Tibial nerve (tissue), 4 donors: ENCODE data around the gene CHIC2. TPM values are rescaled to one million over a fixed set of nuclear protein-coding genes. Genes with fewer than 3 reads are reported as not detected.
"Not testable (repeated sequence)": the region's sequence is repeated elsewhere in the genome, so short reads cannot be mapped to it uniquely, and the experiment has no call there.

ENCODE experiments used
- DNase-seq, 2 donors: peaks; one replicate each; pipeline ENCODE4 v3.0.0-alpha.2; 2019; ENCODE audit warnings: low spot score in 2 of 2
- H3K27ac ChIP-seq, 4 donors: fragments of 200-600 bp; sonication (generic) in 3 of 4; one replicate each; pipeline ENCODE4 v1.5.1; 2017 to 2019; ENCODE audit warnings: mild to moderate bottlenecking in 1 of 4
- H3K27me3 ChIP-seq, 2 donors: fragments of 200-600 bp; sonication (generic) in 1 of 2; one replicate each; pipeline versions ENCODE4 v1.5.1 to v1.6.0; 2017 to 2019
- H3K36me3 ChIP-seq, 3 donors: fragments of 200-600 bp; sonication (generic); one replicate each; pipeline ENCODE4 v1.5.1; 2018 to 2019
- H3K4me1 ChIP-seq, 4 donors: fragments of 200-600 bp; sonication (generic) in 3 of 4; one replicate each; pipeline ENCODE4 v1.5.1; 2017 to 2019
- H3K4me3 ChIP-seq, 4 donors: fragments of 200-600 bp; sonication (generic) in 3 of 4; one replicate each; pipeline ENCODE4 v1.5.1; 2017 to 2019; ENCODE audit warnings: mild to moderate bottlenecking in 1 of 4, moderate library complexity in 1 of 4
- H3K9me3 ChIP-seq, 4 donors: fragments of 200-600 bp; sonication (generic) in 3 of 4; one replicate each; pipeline ENCODE4 v1.5.1; 2017 to 2019
- CTCF ChIP-seq, 5 experiments: fragments of 200-600 bp in 3 of 5; fragments of 450-650 bp in 2 of 5; sonication (generic) in 3 of 5; IDR thresholded peaks; one replicate each; pipeline ENCODE4 v1.5.1; 2016 to 2019; ENCODE audit warnings: antibody characterized with exemption in 5 of 5, mild to moderate bottlenecking in 3 of 5, moderate library complexity in 2 of 5
- EP300 ChIP-seq, 2 donors: sonication (generic); formaldehyde crosslinking; IDR thresholded peaks; one replicate each; pipeline ENCODE4 v1.6.1; 2017; ENCODE audit warnings: antibody characterized with exemption in 2 of 2, mild to moderate bottlenecking in 1 of 2
- POLR2A ChIP-seq, 2 donors: fragments of 450-650 bp; IDR thresholded peaks; one replicate each; pipeline ENCODE4 v1.6.1; 2017; ENCODE audit warnings: antibody characterized with exemption in 2 of 2, mild to moderate bottlenecking in 2 of 2, moderate library complexity in 2 of 2
- WGBS, 2 donors: methylation state at CpG; one replicate each; pipeline ENCODE4 v1.1.5; 2018; 5-methylcytosine and 5-hydroxymethylcytosine counted together
- total RNA-seq, 4 donors: library from RNA; depleted of rRNA; stranded (reverse); fragments of >200 nt; gene quantifications; one replicate each; pipeline ENCODE4 v1.1.0, GENCODE V29; 2016

Gene CHIC2
- 10 to 100 TPM; 51.1 to 84.6 (median 60.6) TPM for total RNA-seq

GRCh38 chr4:54064317-54065111 lies at the start of gene CHIC2:
Gene CHIC2, minus strand, starts transcription at chr4:54064605. Its CDS starts 305 bp downstream, at chr4:54064300.
- H3K27me3 ChIP-seq = no peaks in the 10 kb centered on the region
- 0% methylated on average over 53 to 72 of the region's 87 CpGs for WGBS, 2 donors
- DNase-seq = peak; percentile 90
- TF ChIP-seq EP300 (IDR thresholded peaks at IDR 0.05) = peak; percentile 31 to 97
- peak; percentile 87 to 95 for TF ChIP-seq POLR2A (IDR thresholded peaks at IDR 0.05)
- peak in 1 of 5 experiments; percentile 20 for TF ChIP-seq CTCF (IDR thresholded peaks at IDR 0.05)
- H3K36me3 ChIP-seq = no peaks in the 10 kb centered on the region
- peaks cover 4 to 65% (median 35%) of the 10 kb centered on the region in 4 donors for H3K4me1 ChIP-seq
- H3K4me3 ChIP-seq = peak within 1 kb of the TSS; percentile 71 to 99 (median 96)
- no peaks in the 10 kb centered on the region for H3K9me3 ChIP-seq
- H3K27ac ChIP-seq = peak within 1 kb of the TSS; percentile 63 to 98 (median 96)

GRCh38 chr4:54113206-54113605 lies 48.8 kb upstream of the CHIC2 start:
- H3K27ac ChIP-seq, H3K36me3 ChIP-seq, DNase-seq, H3K9me3 ChIP-seq, H3K4me3 ChIP-seq: not testable (repeated sequence)
- WGBS, 2 donors = 89 to 92% methylated on average over 1 of the region's 1 CpG
- Histone ChIP-seq H3K27me3 (peaks cover 0 to 53% of the 10 kb centered on the region in 2 donors), H3K4me1 (peaks cover 0 to 21% (median 11%) of the 10 kb centered on the region in 4 donors)

- H3K4me1 ChIP-seq = peaks cover 0 to 24% (median 11%) of the 10 kb centered on the region in 4 donors
- H3K9me3 ChIP-seq = no peaks in the 10 kb centered on the region
- WGBS, 2 donors = 13% methylated on average over 10 of the region's 10 CpGs
- no peak overlapping the region for H3K27ac ChIP-seq
- peak overlapping the region in 2 of 4 donors; percentile 8 to 30 for H3K4me3 ChIP-seq
- no peaks in the 10 kb centered on the region for H3K36me3 ChIP-seq
- DNase-seq = no peak
- no peak for TF ChIP-seq POLR2A (IDR thresholded peaks at IDR 0.05)
- no peak for TF ChIP-seq CTCF (IDR thresholded peaks at IDR 0.05)
- peaks cover 0 to 83% of the 10 kb centered on the region in 2 donors for H3K27me3 ChIP-seq
These were observed 45.6 kb upstream of the CHIC2 start for GRCh38 chr4:54110019-54110416.

GRCh38 chr4:54109241-54110018 lies 45.0 kb upstream of the CHIC2 start:
- H3K36me3 ChIP-seq = no peaks in the 10 kb centered on the region
- peaks cover 0 to 89% of the 10 kb centered on the region in 2 donors for H3K27me3 ChIP-seq
- no peak for TF ChIP-seq CTCF (IDR thresholded peaks at IDR 0.05)
- no peak for TF ChIP-seq EP300 (IDR thresholded peaks at IDR 0.05)
- TF ChIP-seq POLR2A (IDR thresholded peaks at IDR 0.05) = no peak
- no peaks in the 10 kb centered on the region for H3K9me3 ChIP-seq
- DNase-seq = no peak
- H3K27ac ChIP-seq = no peak overlapping the region
- H3K4me3 ChIP-seq = peak overlapping the region in 3 of 4 donors; percentile 4 to 30 (median 8)
- peaks cover 0 to 26% (median 11%) of the 10 kb centered on the region in 4 donors for H3K4me1 ChIP-seq
- WGBS, 2 donors = 5 to 6% methylated on average over 39 to 44 of the region's 51 CpGs

GRCh38 chr4:54107951-54108748 lies 43.7 kb upstream of the CHIC2 start:
- H3K4me1 ChIP-seq = peaks cover 0 to 39% (median 20%) of the 10 kb centered on the region in 4 donors
- no peak overlapping the region for H3K27ac ChIP-seq
- no peaks in the 10 kb centered on the region for H3K9me3 ChIP-seq
- 15 to 19% methylated on average over 21 to 22 of the region's 22 CpGs for WGBS, 2 donors
- H3K4me3 ChIP-seq = no peak overlapping the region
- H3K36me3 ChIP-seq = no peaks in the 10 kb centered on the region
- TF ChIP-seq EP300 (IDR thresholded peaks at IDR 0.05) = no peak
- no peak for TF ChIP-seq CTCF (IDR thresholded peaks at IDR 0.05)
- no peak for TF ChIP-seq POLR2A (IDR thresholded peaks at IDR 0.05)
- no peak for DNase-seq
- H3K27me3 ChIP-seq = peaks cover 0 to 95% of the 10 kb centered on the region in 2 donors
